ENCODE measurements around the gene CAPZA2. TPM values are rescaled to one million over a fixed set of nuclear protein-coding genes. Genes with fewer than 3 reads are reported as not detected.
"Not testable (repeated sequence)": the region's sequence is repeated elsewhere in the genome, so short reads cannot be mapped to it uniquely, and the experiment has no call there.

The CAPZA2 gene
- total RNA-seq, 1 donor = 201 TPM

DNA sequence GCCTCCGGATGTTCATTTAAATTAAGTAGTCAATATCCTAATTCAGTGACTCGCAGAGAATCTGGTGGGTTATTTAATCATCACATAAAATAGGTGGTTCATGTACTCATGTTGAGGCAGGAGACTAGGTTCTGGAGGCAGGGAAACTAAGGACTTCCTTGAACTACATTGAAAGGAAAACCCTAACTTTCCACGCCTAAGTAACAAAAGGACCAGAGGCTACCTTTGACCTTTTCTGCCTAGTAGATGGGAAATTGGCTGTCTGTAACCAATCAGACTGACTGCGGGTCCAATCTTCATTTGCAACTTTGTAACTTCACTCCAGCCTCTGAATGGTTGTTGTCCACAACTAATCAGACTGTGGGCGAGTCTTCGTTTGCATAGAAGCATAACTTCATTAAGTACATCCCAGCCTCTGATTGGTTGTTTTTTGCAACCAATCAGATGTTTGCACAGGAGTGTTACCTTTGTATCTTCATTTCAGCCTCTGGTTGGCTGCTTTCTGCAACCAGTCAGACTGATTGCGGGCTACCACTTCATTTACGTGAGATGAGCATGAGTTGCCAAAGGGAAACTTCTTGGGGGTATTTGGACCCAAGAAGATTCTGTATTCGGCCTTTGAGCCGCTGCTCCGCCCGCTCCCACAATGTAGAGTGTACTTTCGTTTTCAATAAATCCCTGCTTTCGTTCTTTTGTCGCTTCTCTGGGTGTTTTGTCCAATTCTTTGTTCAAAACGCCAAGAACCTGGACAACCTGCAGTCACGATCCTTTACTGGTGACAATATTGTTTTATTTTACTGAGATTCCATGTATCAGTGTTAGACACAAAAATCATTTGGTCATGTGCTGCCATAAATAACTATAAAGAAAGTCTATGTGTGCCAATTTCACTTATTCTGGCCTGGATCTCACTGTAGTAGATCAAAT is 89.2 kb downstream of the CAPZA2 start:
- H3K4me1 ChIP-seq (ENCODE audit: insufficient read depth, low read length) = peaks cover 18% of the 10 kb centered on the region
- H3K9me3 ChIP-seq (ENCODE audit: low read depth, low read length) = no peaks in the 10 kb centered on the region
- no peak overlapping the region for H3K4me3 ChIP-seq (ENCODE audit: low read length)
- no peaks in the 10 kb centered on the region for H3K27me3 ChIP-seq (ENCODE audit: insufficient read depth, low read length)

DNA sequence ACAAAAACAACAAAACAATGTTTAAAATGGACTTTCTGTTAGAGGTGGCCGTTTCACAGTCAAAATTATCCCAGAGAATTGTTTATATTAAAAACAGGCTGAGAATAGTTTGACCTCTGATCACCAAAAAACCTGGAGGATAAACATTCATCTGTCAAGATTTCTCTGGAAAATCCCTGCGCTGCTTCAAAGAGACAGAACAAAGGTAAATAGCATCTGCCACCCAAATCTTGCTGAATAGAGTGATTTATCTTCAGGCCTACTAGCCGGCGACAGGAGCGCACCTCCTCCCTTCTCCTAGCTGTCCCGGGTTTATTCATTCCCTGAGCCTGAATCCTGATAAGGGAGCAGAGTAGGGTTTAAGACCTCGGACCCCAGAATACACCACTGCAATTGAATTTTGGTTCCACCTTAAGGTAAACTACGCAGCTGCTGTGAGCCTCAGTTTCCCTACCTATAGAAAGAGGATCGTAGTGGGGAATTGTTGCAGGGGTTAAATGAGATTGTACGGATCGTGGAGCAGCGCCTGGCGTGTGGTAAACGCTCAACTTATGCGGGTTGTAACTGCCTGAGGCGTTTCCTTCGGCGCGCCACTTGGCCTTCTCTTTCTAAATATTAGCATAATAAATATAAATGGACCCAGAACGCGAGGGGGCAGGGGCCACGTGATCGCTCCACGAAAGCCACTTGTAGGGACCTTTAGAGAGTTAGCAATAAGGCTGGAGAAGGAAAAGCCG is 90.4 kb downstream of the CAPZA2 start:
- Histone ChIP-seq H3K4me1 (ENCODE audit: insufficient read depth, low read length) (peaks cover 18% of the 10 kb centered on the region), H3K27me3 (ENCODE audit: insufficient read depth, low read length) (no peaks in the 10 kb centered on the region), H3K4me3 (ENCODE audit: low read length) (peak overlapping the region; percentile 76), H3K9me3 (ENCODE audit: low read depth, low read length) (no peaks in the 10 kb centered on the region)

DNA sequence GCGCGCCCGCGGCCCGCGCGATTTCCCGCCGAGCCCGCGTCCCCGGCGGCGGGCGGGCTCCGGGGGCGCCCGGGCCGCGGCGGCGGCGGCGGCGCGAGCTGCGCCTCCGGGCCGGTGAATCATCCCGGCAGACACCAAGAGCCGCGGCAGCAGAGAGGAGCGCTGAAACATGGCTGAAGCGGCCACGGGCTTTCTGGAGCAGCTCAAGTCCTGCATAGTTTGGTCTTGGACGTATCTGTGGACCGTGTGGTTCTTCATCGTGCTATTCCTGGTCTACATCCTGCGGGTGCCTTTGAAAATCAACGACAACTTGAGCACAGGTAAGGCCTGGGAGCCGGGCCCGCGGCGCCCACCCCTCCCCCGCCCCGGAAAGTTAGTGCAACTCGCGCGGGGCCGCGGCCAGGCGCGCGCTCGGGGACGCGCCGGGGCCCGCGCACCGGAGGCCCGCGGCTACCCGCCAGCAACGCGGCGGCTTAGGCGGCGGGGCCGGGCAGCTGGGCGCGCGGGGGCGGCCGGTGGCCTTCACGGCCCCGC is 91.1 kb downstream of the CAPZA2 start, which contains the start of gene ST7:
TSS of gene ST7 (plus strand) at position 130 of the 534 bp plus-strand sequence. CDS start at position 170, 40 bp downstream.
- peaks cover 18% of the 10 kb centered on the region for H3K4me1 ChIP-seq (ENCODE audit: insufficient read depth, low read length)
- peak within 1 kb of the TSS; percentile 76 for H3K4me3 ChIP-seq (ENCODE audit: low read length)
- no peaks in the 10 kb centered on the region for H3K9me3 ChIP-seq (ENCODE audit: low read depth, low read length)
- no peaks in the 10 kb centered on the region for H3K27me3 ChIP-seq (ENCODE audit: insufficient read depth, low read length)

DNA sequence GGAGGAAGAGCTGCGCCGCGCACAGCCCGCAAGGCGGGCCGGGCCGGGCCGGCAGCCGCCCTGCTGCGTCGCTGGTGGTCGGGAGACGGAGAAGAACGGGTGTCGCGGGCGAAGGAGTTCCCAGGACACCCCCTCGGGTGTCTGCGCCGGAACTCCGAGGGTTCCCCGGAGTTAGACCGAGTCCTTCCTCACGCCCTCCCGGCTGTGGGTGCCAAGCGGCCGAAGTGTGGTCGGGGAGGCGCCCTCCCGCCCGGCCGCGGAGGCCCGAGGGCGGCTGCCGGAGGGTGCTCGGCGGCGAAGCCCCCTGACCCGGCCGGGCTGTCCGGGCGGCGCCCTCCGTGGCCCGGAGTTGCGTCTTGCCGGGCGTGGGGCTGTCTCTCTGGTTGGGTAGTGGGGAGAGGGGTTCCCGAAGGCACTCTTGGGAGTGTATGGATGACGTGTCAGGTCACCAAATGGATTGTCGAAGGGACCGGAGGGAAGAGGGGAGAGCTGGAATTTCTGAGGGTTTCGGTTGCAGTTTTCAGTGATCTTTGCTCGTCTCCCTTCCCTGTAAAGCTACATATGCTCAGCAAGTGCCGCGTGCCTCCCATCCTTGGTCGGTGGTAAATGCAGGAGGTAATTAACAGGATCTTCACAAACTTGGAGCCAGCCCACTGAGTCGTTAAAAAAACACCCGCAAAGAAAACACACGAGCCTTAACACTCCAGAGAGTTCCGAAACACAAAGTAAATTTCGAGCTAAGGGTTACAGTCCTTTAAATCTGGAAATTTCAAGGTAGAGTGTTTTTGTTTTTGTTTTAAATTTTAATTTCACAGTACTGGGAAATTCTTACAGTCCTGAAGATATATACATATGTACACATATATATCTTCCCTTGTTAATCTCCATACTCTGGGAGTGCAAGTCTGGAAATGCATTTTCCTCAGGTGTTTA is 91.8 kb downstream of the CAPZA2 start:
- peak overlapping the region; percentile 76 for H3K4me3 ChIP-seq (ENCODE audit: low read length)

DNA sequence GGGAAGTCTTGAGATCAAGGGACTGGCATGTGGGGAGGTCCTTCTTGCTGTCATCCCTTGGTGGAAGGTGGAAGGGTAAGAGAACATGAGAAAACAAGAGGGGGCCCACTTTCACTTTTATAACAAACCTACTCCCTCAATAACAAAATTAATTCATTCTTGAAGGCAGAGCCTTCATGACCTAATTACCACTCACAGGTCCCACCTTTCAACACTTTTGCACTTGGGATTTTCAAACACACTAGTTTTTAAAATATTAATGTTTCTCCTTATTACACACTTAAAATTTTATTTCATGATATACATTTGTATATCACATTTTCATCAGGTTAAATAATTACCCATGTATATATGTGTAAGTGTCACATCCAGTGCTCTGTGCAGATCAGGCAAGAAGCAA is 93.0 kb downstream of the CAPZA2 start:
- no peaks in the 10 kb centered on the region for H3K9me3 ChIP-seq (ENCODE audit: low read depth, low read length)
- H3K4me3 ChIP-seq (ENCODE audit: low read length) = no peak overlapping the region
- no peaks in the 10 kb centered on the region for H3K27me3 ChIP-seq (ENCODE audit: insufficient read depth, low read length)
- peaks cover 18% of the 10 kb centered on the region for H3K4me1 ChIP-seq (ENCODE audit: insufficient read depth, low read length)

More for the DNA sequence above, 91.8 kb downstream of the CAPZA2 start:
- Histone ChIP-seq H3K9me3 (ENCODE audit: low read depth, low read length) (no peaks in the 10 kb centered on the region), H3K4me1 (ENCODE audit: insufficient read depth, low read length) (peaks cover 18% of the 10 kb centered on the region), H3K27me3 (ENCODE audit: insufficient read depth, low read length) (no peaks in the 10 kb centered on the region)

DNA sequence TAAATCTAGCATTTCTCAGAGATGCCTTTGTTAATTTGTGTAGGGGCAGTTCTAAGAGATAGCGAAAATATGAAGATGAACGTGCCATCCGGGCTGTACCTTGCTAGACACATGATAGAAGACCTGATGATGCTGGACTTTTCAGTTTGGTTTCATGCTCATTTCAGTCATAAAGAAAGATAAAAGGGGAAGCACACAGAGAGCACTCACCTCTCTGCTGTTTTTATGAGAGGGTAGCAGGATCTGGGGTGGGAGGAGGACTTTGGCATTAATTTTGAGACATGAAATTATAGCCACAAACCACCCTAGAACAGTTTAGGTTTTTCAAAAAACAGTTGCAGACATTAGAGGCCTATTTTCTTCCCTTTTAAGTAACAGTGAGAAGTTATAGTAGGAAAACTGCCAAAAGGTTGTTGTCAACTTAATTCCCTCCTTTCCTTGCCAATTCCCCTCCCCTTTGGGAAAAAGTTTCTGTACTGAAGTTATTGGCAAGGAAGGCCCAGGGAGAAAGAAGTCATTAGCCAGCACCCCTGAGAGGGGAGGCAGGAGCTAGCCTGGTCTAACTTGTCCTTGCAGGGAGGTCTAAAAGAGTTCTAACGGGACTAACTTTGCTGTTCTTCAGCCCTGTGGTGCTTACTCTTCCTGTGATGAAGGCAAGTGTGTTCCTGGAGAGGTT is 93.6 kb downstream of the CAPZA2 start:
- Histone ChIP-seq H3K27me3 (ENCODE audit: insufficient read depth, low read length) (no peaks in the 10 kb centered on the region), H3K4me1 (ENCODE audit: insufficient read depth, low read length) (peaks cover 18% of the 10 kb centered on the region), H3K4me3 (ENCODE audit: low read length) (no peak overlapping the region), H3K9me3 (ENCODE audit: low read depth, low read length) (no peaks in the 10 kb centered on the region)

DNA sequence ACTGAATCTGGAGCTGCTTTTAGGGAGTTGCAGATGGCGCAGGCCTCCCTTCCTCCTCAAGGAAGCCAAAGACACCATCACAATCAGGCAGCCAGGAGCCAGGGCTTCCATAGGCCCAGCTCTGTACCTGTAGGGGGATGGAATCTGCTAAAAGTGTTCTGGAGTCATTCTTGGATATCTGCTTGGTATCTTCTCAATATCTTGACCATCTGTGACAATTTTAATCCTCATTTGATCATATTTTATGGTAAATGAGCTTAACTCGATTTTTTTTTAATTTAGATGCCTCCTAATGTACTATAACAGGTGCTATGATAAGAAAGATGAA is 94.1 kb downstream of the CAPZA2 start:
- no peaks in the 10 kb centered on the region for H3K27me3 ChIP-seq (ENCODE audit: insufficient read depth, low read length)
- H3K4me3 ChIP-seq (ENCODE audit: low read length) = no peak overlapping the region
- H3K4me1 ChIP-seq (ENCODE audit: insufficient read depth, low read length) = peaks cover 18% of the 10 kb centered on the region
- H3K9me3 ChIP-seq (ENCODE audit: low read depth, low read length) = no peaks in the 10 kb centered on the region

DNA sequence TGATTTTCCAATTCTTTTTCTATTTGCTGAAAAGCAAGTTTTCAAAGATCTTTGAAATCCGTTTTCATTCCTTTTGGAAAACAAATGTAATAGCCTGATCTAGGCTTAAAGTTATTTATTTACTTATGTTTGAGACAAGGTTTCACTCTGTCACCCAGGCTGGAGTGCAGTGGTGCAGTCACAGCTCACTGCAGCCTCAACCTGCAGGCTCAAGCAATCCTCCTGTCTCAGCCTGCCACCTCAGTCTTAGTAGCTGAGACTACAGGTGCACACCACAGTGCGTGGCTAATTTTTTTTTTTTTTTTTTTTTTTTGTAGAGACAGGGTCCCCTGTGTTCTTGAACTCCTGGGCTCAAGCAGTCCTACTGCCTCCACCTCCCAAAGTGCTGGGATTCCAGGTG is 95.5 kb downstream of the CAPZA2 start:
- H3K4me1 ChIP-seq (ENCODE audit: insufficient read depth, low read length) = peaks cover 14% of the 10 kb centered on the region
- H3K4me3 ChIP-seq (ENCODE audit: low read length) = no peak overlapping the region
- no peaks in the 10 kb centered on the region for H3K27me3 ChIP-seq (ENCODE audit: insufficient read depth, low read length)
- H3K9me3 ChIP-seq (ENCODE audit: low read depth, low read length) = no peaks in the 10 kb centered on the region

DNA sequence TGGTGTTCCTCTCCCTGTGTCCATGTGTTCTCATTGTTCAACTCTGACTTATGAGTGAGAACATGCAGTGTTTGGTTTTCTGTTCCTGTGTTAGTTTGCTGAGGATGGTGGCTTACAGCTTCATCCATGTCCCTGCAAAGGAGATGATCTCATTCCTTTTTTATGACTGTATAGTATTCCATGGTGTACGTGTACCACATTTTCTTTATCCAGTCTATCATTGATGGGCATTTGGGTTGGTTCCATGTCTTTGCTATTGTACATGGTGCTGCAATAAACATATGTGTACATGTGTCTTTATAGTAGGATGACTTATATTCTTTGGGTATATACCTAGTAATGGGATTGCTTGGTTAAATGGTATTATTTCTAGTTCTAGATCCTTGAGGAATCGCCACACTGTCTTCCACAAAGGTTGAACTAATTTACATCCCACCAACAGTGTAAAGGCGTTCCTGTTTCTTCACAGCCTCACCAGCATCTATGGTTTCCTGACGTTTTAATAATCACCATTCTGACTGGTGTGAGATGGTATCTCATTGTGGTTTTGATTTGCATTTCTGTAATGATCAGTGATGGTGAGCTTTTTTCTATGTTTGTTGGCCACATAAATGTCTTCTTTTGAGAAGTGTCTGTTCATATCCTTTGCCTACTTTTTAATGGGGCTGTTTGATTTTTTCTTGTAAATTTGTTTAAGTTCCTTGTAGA is 99.7 kb downstream of the CAPZA2 start:
- H3K4me1 ChIP-seq (ENCODE audit: insufficient read depth, low read length); H3K9me3 ChIP-seq (ENCODE audit: low read depth, low read length); H3K4me3 ChIP-seq (ENCODE audit: low read length); H3K27me3 ChIP-seq (ENCODE audit: insufficient read depth, low read length): not testable (repeated sequence)

DNA sequence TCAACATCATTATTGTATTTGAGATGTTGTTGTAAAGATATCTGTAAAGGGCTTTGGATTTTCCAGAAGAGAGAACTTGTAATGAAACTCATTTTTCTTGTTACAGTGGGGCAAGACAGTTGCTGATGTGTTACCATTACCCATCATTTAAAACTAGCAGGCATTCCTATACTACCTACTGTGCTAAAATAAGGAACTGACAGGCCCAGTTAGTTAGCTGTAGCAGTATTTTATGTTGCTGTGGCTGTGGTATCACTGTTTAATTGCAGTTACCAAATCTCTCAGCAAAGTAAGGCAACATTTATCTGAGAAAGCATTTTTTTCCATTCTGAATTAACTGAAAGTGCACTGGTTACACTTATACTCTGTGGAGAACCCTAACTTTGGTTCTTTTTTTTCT is 100.8 kb downstream of the CAPZA2 start:
- H3K4me1 ChIP-seq (ENCODE audit: insufficient read depth, low read length) = no peaks in the 10 kb centered on the region
- no peaks in the 10 kb centered on the region for H3K9me3 ChIP-seq (ENCODE audit: low read depth, low read length)
- no peak overlapping the region for H3K4me3 ChIP-seq (ENCODE audit: low read length)
- H3K27me3 ChIP-seq (ENCODE audit: insufficient read depth, low read length) = no peaks in the 10 kb centered on the region

DNA sequence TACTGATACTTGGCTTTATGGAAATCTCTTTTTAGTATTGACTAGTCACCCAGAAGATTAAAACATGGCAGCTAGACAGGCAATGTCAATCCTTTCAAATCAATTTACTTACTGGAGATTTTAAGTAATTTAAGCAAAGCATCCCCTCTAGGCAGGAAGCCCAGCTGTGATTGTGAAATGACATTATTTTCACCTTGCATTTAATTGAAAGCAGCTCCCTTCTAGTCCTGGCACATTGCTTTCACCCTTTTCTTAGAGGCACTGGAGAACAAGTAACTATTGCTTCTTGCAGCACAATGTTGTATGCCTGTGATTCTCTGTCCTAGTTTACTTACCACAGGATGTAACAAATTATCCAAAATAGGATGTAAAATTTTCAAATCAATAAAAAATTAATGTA is 104.2 kb downstream of the CAPZA2 start:
- Histone ChIP-seq H3K9me3 (ENCODE audit: low read depth, low read length) (no peaks in the 10 kb centered on the region), H3K4me1 (ENCODE audit: insufficient read depth, low read length) (peaks cover 20% of the 10 kb centered on the region), H3K4me3 (ENCODE audit: low read length) (no peak overlapping the region), H3K27me3 (ENCODE audit: insufficient read depth, low read length) (no peaks in the 10 kb centered on the region)

DNA sequence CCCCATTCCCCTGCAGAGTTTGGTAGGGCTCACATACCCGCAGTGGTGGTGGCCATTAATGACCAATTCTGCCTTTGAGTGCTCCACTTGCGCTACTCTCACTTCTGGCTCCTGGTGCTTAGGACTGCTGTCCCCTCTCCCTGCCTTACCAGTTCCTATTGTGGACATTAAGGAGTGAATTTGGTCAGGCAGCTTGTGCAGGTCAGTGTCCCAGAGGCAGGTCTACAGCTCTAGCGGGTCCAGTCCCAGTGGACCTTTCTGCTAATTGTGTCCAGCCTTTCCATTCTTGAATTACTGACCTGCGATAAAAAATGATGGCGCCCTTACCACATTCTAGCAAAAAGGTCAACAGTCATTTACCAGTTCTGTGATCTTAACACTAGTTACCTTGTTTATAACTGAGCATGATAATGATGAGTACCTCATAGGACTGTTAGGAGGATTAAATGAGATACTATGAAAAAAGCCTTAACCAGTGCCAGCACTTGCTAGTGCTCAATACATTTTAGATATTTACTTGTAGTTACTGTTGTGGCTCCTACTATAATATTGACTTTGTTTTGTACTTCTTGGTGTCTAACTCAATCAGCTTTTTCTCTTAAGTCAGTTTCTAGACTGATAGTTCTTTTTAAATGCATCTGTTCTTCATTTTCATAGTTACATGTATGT is 105.0 kb downstream of the CAPZA2 start:
- H3K9me3 ChIP-seq (ENCODE audit: low read depth, low read length) = no peaks in the 10 kb centered on the region
- no peaks in the 10 kb centered on the region for H3K27me3 ChIP-seq (ENCODE audit: insufficient read depth, low read length)
- peaks cover 20% of the 10 kb centered on the region for H3K4me1 ChIP-seq (ENCODE audit: insufficient read depth, low read length)
- H3K4me3 ChIP-seq (ENCODE audit: low read length) = no peak overlapping the region

DNA sequence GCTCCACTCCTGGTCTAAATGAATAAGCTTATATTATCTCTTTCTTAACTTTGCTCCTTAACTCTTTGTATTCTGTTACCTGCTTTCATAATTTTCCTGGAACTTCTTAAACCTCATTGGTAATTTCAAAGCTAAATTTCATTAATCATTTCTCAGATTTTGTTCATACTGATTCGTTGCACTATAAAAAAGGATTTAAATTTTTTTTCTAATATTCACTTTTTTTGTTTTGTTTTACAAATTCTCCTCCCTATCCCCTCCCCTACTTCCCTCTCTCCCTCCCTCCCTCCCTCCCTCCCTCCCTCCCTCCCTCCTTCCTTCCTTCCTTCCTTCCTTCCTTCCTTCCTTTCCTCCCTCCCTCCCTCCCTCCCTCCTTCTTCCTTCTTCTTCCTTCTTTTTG is 105.6 kb downstream of the CAPZA2 start:
- no peaks in the 10 kb centered on the region for H3K9me3 ChIP-seq (ENCODE audit: low read depth, low read length)

More for the DNA sequence above, 105.6 kb downstream of the CAPZA2 start:
- H3K4me1 ChIP-seq (ENCODE audit: insufficient read depth, low read length) = peaks cover 20% of the 10 kb centered on the region
- no peaks in the 10 kb centered on the region for H3K27me3 ChIP-seq (ENCODE audit: insufficient read depth, low read length)
- H3K4me3 ChIP-seq (ENCODE audit: low read length) = no peak overlapping the region

Measured in mononuclear cell (primary cell).